KMS-11 (cell line): Measurements from ENCODE around the gene NTM.

Experiments used
- H2AFZ ChIP-seq: fragments of 200-600 bp; sonication (generic); 2 replicates; pipeline ENCODE4 v1.6.1; 2016; ENCODE audit warnings: antibody characterized with exemption, mixed run types, low read depth
- H3K27ac ChIP-seq: fragments of 200-600 bp; sonication (generic); 2 replicates; pipeline ENCODE4 v1.6.1; 2016; ENCODE audit warnings: mild to moderate bottlenecking, mixed run types
- H3K27me3 ChIP-seq: fragments of 200-600 bp; sonication (generic); 2 replicates; pipeline ENCODE4 v1.6.1; 2017; ENCODE audit warnings: mild to moderate bottlenecking, low read depth, mixed run types, moderate library complexity; ENCODE audit not compliant: insufficient read depth
- H3K36me3 ChIP-seq: fragments of 200-600 bp; sonication (generic); 2 replicates; pipeline ENCODE4 v1.6.1; 2017; ENCODE audit warnings: mild to moderate bottlenecking, mixed run types; ENCODE audit not compliant: insufficient read depth
- H3K4me1 ChIP-seq: fragments of 200-600 bp; sonication (generic); 2 replicates; pipeline ENCODE4 v1.6.1; 2016; ENCODE audit warnings: mild to moderate bottlenecking, low read depth, mixed run types; ENCODE audit not compliant: poor library complexity, severe bottlenecking
- H3K4me2 ChIP-seq: fragments of 200-600 bp; sonication (generic); 2 replicates; pipeline ENCODE4 v1.7.0; 2016; ENCODE audit warnings: mild to moderate bottlenecking, mixed run types
- H3K4me3 ChIP-seq: fragments of 200-600 bp; sonication (generic); IDR thresholded peaks from 2 replicates; pipeline ENCODE4 v1.6.1; 2017; ENCODE audit warnings: low read depth, low read length, mixed read lengths; ENCODE audit not compliant: insufficient read depth
- H3K79me2 ChIP-seq: fragments of 200-600 bp; sonication (generic); 2 replicates; pipeline ENCODE4 v1.6.1; 2016; ENCODE audit warnings: low read depth, mixed run types; ENCODE audit not compliant: insufficient read depth
- H3K9ac ChIP-seq: fragments of 200-600 bp; sonication (generic); 2 replicates; pipeline ENCODE4 v1.6.1; 2016; ENCODE audit warnings: mild to moderate bottlenecking, mixed run types
- H4K20me1 ChIP-seq: fragments of 200-600 bp; sonication (generic); 2 replicates; pipeline ENCODE4 v1.6.1; 2016; ENCODE audit warnings: mild to moderate bottlenecking, mixed run types; ENCODE audit not compliant: insufficient read depth
- TF ChIP-seq, protein P1 (sequence below): fragments of 200-600 bp; sonication (generic); conservative IDR thresholded peaks from 2 replicates; pipeline ENCODE4 v1.6.1; 2017; ENCODE audit warnings: low read depth, mild to moderate bottlenecking, antibody characterized with exemption, low read length, moderate library complexity, mixed read lengths

The NTM gene

DNA sequence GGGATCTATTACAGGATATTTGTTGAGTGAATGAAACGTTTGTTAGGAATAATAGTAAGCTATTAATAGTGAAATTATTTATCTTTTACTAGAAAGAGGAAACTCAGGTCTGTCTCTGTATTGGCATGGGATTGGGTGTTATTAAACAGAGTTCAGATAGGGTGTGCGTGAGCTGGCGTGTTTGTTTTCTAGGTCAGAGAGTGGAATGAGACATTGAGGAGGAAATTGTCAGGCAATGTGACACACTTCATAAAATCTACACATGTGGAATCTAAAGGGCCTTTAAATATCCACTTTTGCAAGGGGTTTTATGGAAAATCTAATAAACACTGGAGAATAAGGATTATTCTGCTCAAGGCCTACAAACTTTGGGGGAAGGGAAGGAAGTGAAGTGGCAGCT lies 552.9 kb downstream of the NTM start:
- Histone ChIP-seq H3K4me3 (no peak overlapping the region), H3K9ac (no peak overlapping the region), H3K4me2 (no peak overlapping the region), H3K4me1 (no peaks in the 10 kb centered on the region), H3K79me2 (no peaks in the 10 kb centered on the region), H3K36me3 (no peaks in the 10 kb centered on the region), H2AFZ (no peak overlapping the region), H3K27ac (no peak overlapping the region), H3K27me3 (no peaks in the 10 kb centered on the region), H4K20me1 (no peaks in the 10 kb centered on the region)
- TF ChIP-seq, protein P1, sequence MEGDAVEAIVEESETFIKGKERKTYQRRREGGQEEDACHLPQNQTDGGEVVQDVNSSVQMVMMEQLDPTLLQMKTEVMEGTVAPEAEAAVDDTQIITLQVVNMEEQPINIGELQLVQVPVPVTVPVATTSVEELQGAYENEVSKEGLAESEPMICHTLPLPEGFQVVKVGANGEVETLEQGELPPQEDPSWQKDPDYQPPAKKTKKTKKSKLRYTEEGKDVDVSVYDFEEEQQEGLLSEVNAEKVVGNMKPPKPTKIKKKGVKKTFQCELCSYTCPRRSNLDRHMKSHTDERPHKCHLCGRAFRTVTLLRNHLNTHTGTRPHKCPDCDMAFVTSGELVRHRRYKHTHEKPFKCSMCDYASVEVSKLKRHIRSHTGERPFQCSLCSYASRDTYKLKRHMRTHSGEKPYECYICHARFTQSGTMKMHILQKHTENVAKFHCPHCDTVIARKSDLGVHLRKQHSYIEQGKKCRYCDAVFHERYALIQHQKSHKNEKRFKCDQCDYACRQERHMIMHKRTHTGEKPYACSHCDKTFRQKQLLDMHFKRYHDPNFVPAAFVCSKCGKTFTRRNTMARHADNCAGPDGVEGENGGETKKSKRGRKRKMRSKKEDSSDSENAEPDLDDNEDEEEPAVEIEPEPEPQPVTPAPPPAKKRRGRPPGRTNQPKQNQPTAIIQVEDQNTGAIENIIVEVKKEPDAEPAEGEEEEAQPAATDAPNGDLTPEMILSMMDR, result no peak

DNA sequence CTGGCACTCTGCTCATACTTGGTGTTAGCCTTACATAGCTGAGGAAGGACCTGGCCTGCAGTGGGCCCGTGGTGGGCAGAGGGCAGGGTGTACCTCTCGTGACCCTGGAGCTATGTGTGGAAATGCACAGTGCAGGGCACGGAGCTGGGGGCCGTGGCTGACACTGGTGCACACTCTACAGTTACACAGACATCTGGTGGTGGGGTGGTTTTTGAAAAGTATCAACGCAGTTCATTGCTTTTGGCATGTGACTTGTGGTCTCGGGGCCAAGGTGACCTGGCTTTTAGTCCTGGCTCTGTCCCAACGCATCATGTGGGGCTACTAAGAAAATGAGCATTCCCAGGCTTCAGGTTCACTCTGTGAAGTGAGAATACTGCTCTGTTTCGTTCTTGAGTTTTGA lies 553.6 kb downstream of the NTM start:
- Histone ChIP-seq H2AFZ (no peak overlapping the region), H3K9ac (no peak overlapping the region), H4K20me1 (no peaks in the 10 kb centered on the region), H3K79me2 (no peaks in the 10 kb centered on the region), H3K27ac (no peak overlapping the region), H3K36me3 (no peaks in the 10 kb centered on the region), H3K4me3 (no peak overlapping the region), H3K4me1 (no peaks in the 10 kb centered on the region), H3K27me3 (no peaks in the 10 kb centered on the region), H3K4me2 (no peak overlapping the region)
- TF ChIP-seq, protein P1, result no peak

DNA sequence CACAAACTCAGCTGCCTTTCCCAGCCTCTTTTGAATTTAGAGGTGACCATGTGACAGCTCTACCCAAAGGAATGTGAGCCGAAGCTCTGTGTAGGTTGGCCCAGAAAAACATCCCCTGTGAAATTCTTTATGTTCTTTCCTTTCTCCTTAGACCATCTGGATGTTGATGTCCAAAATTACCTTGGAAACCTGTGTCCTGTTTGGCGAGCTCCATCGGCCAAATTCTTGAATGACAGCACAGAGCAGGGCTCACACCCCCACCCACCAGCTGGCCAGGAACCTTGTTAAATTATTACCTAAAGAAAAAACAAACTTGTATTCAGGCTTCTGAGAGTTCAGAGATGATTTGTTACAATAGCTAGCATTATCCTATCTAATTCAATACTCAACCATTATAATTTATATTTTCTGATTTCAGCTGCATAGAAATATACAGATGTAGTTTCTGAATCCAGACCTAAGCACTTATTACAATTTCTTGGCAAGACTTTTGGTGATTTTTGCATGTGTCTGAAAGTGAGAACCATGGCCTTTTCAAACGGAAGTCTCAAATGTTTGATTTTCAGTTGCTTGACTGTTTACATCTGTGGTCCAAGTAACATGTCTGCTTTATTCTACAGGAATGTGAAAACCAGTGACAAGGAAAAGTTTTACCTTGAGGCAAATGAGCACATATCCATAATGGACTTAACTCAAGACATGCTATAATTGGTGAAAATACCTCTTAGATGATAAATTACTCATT lies 554.2 kb downstream of the NTM start:
- TF ChIP-seq, protein P1, result no peak
- Histone ChIP-seq H3K4me2 (no peak overlapping the region), H3K36me3 (no peaks in the 10 kb centered on the region), H3K79me2 (no peaks in the 10 kb centered on the region), H3K27me3 (no peaks in the 10 kb centered on the region), H4K20me1 (no peaks in the 10 kb centered on the region), H2AFZ (no peak overlapping the region), H3K9ac (no peak overlapping the region), H3K4me3 (no peak overlapping the region), H3K27ac (no peak overlapping the region), H3K4me1 (no peaks in the 10 kb centered on the region)

DNA sequence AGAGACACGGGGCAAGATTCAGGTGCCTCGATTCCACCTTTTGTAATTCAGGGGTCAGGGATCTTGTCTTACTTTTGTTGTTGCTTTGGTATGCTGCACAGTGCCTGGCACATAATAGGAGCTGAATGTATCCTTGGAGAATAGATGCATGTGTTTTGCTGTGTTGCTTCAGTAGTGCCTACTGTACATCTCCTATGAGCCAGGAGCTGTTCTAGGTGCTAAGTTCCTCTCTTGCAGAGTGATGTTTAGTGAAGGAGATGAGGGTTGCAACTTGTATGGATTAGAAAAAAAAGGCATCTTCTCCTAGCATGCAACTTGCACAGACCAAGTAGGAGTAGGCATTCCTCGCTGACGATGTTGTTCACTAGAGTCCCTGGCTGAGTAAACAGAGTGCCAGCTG lies 555.4 kb downstream of the NTM start:
- no peaks in the 10 kb centered on the region for H3K79me2 ChIP-seq

More for the DNA sequence above, 555.4 kb downstream of the NTM start:
- Histone ChIP-seq H3K27ac (no peak overlapping the region), H3K9ac (no peak overlapping the region), H3K36me3 (no peaks in the 10 kb centered on the region), H3K4me1 (no peaks in the 10 kb centered on the region), H3K4me3 (no peak overlapping the region), H4K20me1 (no peaks in the 10 kb centered on the region), H2AFZ (no peak overlapping the region), H3K4me2 (no peak overlapping the region), H3K27me3 (no peaks in the 10 kb centered on the region)
- TF ChIP-seq, protein P1, result no peak
